ENCODE results near the gene DPY19L3.

DNA sequence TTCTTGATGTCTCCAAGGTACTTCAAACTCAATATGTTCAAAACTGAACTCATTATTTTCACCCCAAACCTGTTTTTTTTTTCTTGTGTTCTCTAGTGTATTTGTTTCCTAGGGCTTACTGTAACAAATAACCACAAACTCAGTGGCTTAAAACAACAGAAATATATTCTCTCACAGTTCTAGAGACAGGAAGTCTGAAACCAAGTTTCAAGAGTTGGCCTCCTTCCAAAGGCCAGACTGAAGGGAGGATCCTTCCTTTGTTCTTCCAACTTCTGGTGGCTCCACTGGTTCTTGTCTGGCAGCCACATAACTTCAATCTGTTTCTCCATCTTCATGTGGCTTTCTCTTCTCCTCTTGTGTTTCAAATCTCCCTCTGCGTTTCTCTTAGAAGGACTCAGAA, 113.5 kb downstream of the DPY19L3 start:
- TF ChIP-seq, protein P1, sequence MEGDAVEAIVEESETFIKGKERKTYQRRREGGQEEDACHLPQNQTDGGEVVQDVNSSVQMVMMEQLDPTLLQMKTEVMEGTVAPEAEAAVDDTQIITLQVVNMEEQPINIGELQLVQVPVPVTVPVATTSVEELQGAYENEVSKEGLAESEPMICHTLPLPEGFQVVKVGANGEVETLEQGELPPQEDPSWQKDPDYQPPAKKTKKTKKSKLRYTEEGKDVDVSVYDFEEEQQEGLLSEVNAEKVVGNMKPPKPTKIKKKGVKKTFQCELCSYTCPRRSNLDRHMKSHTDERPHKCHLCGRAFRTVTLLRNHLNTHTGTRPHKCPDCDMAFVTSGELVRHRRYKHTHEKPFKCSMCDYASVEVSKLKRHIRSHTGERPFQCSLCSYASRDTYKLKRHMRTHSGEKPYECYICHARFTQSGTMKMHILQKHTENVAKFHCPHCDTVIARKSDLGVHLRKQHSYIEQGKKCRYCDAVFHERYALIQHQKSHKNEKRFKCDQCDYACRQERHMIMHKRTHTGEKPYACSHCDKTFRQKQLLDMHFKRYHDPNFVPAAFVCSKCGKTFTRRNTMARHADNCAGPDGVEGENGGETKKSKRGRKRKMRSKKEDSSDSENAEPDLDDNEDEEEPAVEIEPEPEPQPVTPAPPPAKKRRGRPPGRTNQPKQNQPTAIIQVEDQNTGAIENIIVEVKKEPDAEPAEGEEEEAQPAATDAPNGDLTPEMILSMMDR (conservative IDR thresholded peaks at IDR 0.05; ENCODE audit: low read length): no peak
- no peak for TF ChIP-seq EZH2phosphoT487 (IDR thresholded peaks at IDR 0.05; ENCODE audit: borderline replicate concordance)

Data from Loucy (cell line).